Ramos (cell line): ENCODE results near the gene CPNE5.

Source experiments
- in situ Hi-C: fragments of 300-500 bp; cut with MboI; formaldehyde crosslinking; loops from one replicate; pipeline ENCODE4 v1.14.3; 2022; ENCODE audit warnings: low sequenced_read_pairs; ENCODE audit not compliant: unreplicated experiment

The CPNE5 gene

DNA sequence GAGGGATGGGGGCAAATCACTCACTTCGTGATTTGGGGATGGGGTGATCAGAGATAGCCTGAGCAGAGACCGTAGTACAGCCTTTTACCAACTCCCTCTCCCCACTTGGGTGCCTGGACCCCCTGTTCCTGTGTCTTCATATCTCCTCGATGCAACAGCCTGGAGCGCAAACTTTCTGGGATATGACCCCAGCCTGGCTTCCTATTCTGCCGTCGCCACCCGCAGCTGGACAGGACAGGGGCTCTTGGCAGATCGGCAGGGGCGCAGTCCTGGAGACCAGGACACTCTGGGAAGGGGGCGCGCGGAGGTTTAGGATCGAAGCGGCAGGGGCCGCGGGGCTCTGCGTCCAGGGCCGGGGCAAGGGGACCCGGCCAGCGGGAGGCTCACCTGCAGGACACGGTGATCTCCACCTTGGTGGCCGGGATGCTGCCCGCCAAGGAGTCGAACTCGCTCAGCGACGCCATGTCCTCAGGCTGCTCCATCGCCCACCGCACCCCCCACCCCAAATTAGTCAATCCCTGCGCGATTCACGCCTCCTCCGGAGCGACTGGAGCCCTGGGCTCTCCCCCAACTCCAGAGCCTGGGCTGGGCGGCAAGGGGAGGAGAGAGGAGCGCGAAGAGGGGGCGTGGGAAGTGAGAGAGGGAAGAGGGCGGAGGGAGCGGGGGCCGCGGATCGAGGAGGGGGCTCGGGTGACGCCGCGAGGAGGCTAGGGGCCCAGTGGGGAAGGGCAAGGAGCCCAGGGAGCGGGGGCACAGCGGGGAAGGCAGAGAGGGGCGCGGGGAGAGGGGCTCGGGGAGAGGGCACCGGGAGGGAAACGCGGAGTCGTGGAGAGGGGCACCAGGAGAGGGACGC is at the start of gene CPNE5:
TSS of gene CPNE5 (minus strand) at position 549 of the 853 bp plus-strand sequence. CDS start at position 482, 67 bp downstream.
- in situ Hi-C loops: no loop called here

GRCh38 chr6:36888115-36888643 is 48.9 kb upstream of the CPNE5 start:
- in situ Hi-C loops: loop anchor here (5.0 kb wide), 1 partner anchor 124 kb away; no protein-coding TSS in a partner anchor

DNA sequence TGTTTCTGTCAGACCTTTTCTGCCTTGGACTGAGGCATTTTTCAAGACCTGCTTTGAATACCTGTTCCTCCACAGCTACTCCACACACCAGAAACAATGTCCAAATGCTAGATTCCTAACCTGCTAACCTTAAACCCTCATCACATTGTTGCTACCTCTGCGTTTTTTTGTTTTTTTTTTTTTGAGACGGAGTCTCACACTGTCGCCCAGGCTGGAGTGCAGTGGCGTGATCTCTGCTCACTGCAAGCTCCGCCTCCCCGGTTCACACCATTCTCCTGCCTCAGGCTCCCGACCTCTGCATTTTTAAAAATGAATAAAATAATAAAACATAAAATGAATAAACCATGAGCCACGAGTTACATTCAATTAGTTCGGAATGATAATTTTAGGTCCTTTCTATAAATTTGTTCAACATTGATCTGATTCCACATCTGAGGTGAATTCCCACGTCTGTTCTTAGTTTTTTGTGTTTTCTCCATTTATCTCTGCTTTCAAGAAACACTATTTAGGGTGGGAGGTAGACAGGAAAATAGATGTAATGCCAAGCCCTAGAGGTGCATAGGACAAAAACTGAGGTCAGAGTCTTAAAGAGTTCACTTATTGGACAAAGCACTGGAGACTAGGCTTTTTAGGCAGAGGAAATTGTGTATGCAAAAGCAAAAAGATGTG is 47.8 kb upstream of the CPNE5 start:
- in situ Hi-C loops: loop anchor here (5.0 kb wide), 1 partner anchor 125 kb away; no protein-coding TSS in a partner anchor

DNA sequence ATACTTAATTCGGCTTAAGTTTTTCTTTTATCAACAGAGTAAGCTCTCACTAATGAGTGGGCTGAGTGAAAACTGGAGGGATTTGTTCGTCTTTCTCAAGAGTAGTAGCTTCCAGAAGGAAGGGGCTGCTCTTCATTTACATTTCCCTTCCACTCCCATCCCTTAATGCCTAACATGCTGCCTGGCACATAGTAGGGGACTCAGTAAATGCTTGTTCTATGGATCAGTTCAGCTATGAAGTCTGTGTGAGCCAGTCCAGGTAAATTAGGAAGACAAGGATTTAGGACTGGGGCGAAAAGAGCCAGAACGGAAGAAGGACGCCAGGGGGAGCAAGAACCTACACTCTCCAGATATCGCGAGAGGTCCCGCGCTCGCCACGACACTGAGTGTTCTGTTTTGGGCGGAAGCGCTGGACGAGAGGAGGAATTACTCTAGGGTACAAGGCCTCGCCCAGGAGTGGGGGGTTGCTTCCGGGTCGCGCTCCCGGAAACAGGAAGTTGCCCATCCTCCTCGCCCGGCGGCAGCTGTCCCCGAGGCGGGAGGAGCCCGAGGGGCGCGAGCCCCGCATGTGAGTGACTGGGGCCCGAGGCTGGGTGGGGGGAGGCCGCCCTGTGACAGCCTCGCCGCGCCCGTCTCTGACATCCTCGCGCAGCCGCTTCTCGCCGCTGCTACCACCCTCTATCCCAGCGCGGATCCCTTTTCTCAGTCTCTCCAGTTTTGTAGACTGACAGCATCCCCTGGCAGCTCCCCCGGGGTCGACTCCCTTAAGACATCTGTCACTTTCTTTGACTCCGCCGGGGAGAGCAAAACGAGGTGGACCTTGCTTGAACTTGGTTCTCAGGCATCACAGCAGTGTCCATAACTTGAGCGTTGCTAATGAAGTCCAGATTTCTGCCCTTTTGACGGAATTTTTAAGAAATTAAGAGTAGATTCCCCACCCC is 46.5 kb upstream of the CPNE5 start, which contains the start of gene C6orf89:
TSS of gene C6orf89 (plus strand) at position 492 of the 941 bp plus-strand sequence. CDS start 13,493 bp downstream, outside the sequence.
- in situ Hi-C loops: loop anchor here (5.0 kb wide), 1 partner anchor 127 kb away; no protein-coding TSS in a partner anchor

GRCh38 chr6:36884610-36885009 is 45.4 kb upstream of the CPNE5 start:
- in situ Hi-C loops: loop anchor here (5.0 kb wide), 1 partner anchor 128 kb away; no protein-coding TSS in a partner anchor

GRCh38 chr6:36875250-36875633 is 36.0 kb upstream of the CPNE5 start:
- in situ Hi-C loops: no loop called here

DNA sequence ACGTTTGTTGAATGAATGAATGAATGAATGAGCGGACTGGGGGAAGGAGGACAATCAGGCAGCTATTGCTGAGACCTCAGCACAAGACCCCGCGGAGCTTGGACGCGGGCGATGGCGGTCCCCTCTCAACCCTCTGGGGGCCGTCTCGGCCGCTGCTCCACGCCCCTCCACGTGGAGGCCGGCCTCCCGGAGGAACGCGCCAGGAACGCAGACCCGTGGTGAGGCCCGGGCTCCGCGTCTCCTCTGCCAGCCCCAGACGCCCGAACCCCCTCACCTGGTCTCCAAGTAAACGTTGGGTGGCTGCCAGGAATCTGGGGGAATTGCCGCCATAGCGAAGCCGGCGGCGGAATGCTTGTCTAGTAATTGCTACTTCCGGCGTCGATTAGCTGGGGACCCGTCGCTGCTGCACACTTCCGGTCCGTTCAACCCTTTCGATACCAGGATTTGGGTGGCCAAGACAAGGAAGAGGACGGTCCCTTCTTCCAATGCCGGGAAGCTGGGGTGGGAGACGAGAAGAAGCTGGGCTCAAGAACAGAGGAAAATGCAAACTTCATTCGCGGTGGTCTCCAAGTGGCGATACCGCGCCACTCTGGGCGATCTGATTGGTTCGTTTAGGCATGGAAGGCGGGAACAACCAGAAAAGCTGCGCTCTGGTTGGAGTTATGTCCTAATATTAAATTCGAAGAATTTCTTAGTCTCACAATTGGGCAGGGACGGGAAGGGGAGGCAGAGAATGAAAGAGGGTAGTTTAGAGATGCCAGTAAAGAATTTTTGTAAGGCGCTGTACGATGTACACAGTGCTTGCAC is 35.4 kb upstream of the CPNE5 start, which contains the start of gene PPIL1:
TSS of gene PPIL1 (minus strand) at position 361 of the 807 bp plus-strand sequence. CDS start at position 330, 31 bp downstream.
- in situ Hi-C loops: no loop called here

GRCh38 chr6:36873612-36874442 is 34.6 kb upstream of the CPNE5 start:
- in situ Hi-C loops: no loop called here

GRCh38 chr6:36873115-36873514 is 33.9 kb upstream of the CPNE5 start:
- in situ Hi-C loops: no loop called here

- in situ Hi-C loops: no loop called here
Observed at GRCh38 chr6:36871686-36872085, 32.4 kb upstream of the CPNE5 start.

DNA sequence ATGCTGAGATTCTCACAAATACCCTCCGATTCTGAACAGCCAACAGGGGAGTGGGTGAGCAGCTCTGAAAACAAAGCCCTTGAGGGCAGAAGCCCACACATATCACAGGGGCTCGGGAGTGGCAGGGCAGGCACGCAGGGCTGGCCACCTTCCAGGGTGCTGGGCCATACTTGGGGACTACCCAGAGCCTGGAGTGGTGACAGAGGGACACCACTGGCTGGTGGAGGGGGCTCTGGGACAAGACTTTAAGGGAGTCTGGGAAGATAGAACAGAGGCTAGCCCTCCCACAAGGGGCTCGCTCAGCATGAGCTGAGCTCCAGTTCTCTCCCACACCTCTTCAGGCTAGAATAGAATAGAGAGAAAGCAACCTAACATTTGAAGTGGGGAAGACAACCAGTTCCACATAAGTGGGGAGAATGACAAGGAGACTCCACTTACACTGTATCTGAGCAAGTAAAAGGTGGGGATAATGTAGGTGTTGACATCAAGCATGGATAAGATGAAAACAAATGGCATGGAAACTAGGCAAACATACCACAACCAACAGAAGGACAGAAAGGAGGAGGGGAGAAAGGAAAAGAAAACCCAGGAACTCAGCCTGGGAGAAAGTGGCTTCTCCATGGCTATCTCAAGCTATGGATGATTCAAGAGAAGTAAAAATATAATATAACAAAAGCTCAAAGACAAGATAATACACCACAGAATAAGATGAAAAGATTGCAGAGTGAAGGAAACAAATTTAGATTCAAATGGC is 28.4 kb upstream of the CPNE5 start:
- in situ Hi-C loops: no loop called here

- in situ Hi-C loops: no loop called here
Observed at GRCh38 chr6:36865835-36866234, 26.6 kb upstream of the CPNE5 start.

DNA sequence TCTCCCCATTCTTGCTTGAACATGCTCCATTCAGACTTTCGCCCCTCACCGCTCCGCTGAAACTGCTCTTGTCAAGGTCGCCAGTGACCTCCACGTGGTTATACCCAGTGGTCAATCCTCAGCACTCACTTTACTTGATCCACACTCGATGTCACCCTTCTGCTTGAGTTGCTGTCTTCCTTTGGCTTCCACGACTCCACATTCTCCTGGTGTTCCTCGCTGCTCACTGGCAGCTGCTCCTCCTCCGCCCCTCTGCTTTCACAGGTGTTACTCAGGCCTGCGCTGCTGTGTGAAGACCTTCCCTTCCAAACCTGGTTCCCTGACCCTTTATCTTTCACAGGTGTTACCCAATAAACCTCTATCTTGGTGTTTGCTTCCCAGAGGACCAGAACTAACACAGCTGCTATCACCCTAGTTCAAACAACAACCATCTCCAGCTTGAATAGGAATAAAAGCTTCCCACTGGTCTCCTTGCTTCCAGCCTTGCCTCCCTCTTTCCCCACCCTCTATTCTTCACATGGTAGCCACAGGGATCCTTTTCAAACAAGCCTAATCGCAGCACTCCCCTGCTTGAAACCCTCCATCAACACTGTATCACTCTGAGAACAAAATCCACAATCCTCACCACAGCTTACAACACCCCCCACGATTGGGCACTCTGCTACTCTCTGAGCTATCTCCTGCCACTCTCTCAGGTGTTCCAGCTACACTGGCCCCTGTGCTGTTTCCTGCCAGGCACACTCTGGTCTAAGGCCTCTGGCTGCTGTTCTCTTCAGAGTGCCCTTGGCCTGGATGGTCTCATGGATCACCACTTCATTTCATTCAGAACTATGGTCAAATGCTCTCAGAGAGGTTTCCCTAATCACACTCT is 24.7 kb upstream of the CPNE5 start:
- in situ Hi-C loops: no loop called here

- in situ Hi-C loops: no loop called here
Observed at GRCh38 chr6:36862848-36863382, 23.7 kb upstream of the CPNE5 start.

DNA sequence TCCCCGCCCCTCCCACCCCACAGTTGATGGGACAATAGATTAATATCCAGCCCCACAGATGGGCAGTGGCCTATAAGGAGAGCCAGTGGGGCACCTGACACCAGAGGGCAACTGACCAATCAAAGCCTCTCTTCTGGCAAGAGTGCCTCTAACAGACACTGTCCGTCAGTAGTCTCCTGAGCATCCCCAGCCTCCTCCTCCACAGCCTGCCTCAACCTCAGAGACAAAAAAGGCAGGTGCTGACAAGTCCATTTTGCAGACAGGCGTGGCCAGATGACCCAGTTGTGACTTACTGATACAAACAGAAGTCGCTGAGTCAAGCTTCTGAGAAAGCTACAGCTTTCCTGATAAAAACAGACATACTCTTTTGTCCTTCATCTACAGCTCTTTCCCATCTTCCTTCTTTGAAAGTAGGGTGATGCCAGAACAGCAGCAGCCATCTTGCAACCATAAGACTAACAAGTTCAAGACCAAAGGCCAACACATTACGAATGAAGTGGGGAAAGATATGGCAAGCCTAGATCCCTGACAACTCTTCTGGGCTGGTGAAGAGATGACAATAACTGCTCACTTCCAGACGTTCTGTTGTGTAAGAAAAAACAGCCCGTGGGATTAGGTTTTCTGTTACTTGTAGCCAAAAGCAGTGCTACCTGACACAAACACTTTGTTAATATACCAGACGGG is 23.1 kb upstream of the CPNE5 start:
- in situ Hi-C loops: no loop called here

DNA sequence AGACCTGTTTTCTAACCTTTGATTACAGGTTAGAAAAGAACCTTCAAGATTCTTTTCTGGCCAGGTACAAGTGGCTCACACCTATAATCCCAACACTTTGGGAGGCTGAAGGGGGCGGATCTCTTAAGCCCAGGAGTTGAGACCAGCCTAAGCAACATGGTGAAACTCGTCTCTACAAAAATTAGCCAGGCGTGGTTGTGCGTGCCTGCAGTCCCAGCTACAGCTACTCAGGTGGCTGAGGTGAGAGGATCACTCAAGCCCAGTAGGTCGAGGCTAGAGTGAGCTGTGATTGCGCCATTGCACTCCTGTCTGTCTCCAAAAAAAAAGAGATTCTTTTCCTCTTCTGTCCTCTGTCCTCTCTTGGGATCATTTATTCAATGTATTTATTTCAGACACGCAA is 20.9 kb upstream of the CPNE5 start:
- in situ Hi-C loops: no loop called here
